Measurements from ENCODE around the gene PDE7B. TPM values are rescaled to one million over a fixed set of nuclear protein-coding genes. Genes with fewer than 3 reads are reported as not detected.

The PDE7B gene
- total and polyA plus RNA-seq, 2 of the 8 experiments (the other 6 are each of a cell fraction or from before 2014, with no cell fraction given): not detected

DNA sequence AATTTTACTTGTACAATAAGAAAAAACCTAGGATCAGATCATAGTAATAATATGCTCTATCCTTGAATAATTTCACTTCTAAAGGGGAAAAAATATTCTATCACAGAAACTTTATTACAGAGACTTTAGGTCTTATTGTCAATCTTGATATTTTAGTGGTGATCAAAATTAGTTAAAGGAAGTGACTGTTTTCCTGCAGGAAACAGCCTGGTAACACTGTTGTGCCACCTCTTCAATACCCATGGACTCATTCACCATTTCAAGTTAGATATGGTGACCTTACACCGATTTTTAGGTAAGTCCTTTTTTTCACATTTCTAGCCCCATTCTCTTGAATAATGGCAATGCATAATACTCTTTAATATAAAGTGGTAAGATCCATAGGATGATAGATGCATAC lies 299.5 kb downstream of the PDE7B start:
- H3K79me1 ChIP-seq (ENCODE audit: low read depth, low read length): no peaks in the 10 kb centered on the region
- no peak overlapping the region for H2BK12ac ChIP-seq (ENCODE audit: low read depth, low read length)
- no peaks in the 10 kb centered on the region; the same call in 1 of the 2 replicates for H3K23me2 ChIP-seq (ENCODE audit: low read depth, low read length)
- TF ChIP-seq EZH2 (IDR thresholded peaks at IDR 0.05; ENCODE audit: low read depth, low read length, severe bottlenecking): no peak
- no peak for TF ChIP-seq NRF1 (IDR thresholded peaks at IDR 0.05; ENCODE audit: low read depth, low read length)
- no peak for TF ChIP-seq PHF8 (conservative IDR thresholded peaks at IDR 0.05; ENCODE audit: low read depth, low read length)
- TF ChIP-seq ATF3 (IDR thresholded peaks at IDR 0.05; ENCODE audit: insufficient read depth, low read depth, low read length): no peak
- no peak for TF ChIP-seq KDM4A (IDR thresholded peaks at IDR 0.05; ENCODE audit: low read depth, low read length, severe bottlenecking)
- TF ChIP-seq MAFK (IDR thresholded peaks at IDR 0.05; ENCODE audit: low read depth, low read length): no peak
- TF ChIP-seq SIN3A (conservative IDR thresholded peaks at IDR 0.05 in 1 of 2, IDR thresholded peaks at IDR 0.05 in 1 of 2; ENCODE audit: low read depth in 1 of 2, low read length in 2 of 2): no peak
- TF ChIP-seq CEBPB (IDR thresholded peaks at IDR 0.05; ENCODE audit: low read depth, low read length): no peak
- TF ChIP-seq BCL11A (IDR thresholded peaks at IDR 0.05; ENCODE audit: low read depth in 2 of 2, low read length in 2 of 2): no peak
- no peak for TF ChIP-seq POLR2AphosphoS5 (IDR thresholded peaks at IDR 0.05; ENCODE audit: low read depth, low read length)
- no peak for TF ChIP-seq USF2 (IDR thresholded peaks at IDR 0.05; ENCODE audit: low read length)
- TF ChIP-seq SIRT6 (IDR thresholded peaks at IDR 0.05; ENCODE audit: low read length): no peak
- TF ChIP-seq CBX5 (IDR thresholded peaks at IDR 0.05; ENCODE audit: low read depth, low read length): no peak

More for the DNA sequence above, 299.5 kb downstream of the PDE7B start:
- no peak overlapping the region for H2BK15ac ChIP-seq (ENCODE audit: low read length)
- no peak overlapping the region for H3K27ac ChIP-seq (ENCODE audit: low read depth, low read length)
- H2BK120ac ChIP-seq (replicated peaks; ENCODE audit: low read depth, low read length): no peak overlapping the region
- H3K56ac ChIP-seq (replicated peaks; ENCODE audit: insufficient read length, low read depth, low read length): no peak overlapping the region
- no peak overlapping the region for H3K4me3 ChIP-seq (ENCODE audit: extremely low read depth in 1 of 4, insufficient read depth in 2 of 4, low read depth in 3 of 4, low read length in 4 of 4)
- H3K23ac ChIP-seq (ENCODE audit: insufficient read length): no peak overlapping the region
- H3K9me3 ChIP-seq (ENCODE audit: insufficient read depth in 2 of 2, low read depth in 1 of 2, low read length in 1 of 2): no peaks in the 10 kb centered on the region
- H3K18ac ChIP-seq (ENCODE audit: extremely low read depth, low read length): no peak overlapping the region
- H3K14ac ChIP-seq (ENCODE audit: insufficient read length): no peak overlapping the region
- H4K20me1 ChIP-seq (replicated peaks in 1 of 2; ENCODE audit: control insufficient read depth in 1 of 2, insufficient read depth in 2 of 2, low read length in 2 of 2): no peaks in the 10 kb centered on the region
- DNase-seq (ENCODE audit: low read depth in 1 of 2, low spot score in 2 of 2) (no peak), FAIRE-seq (no peak)
- no peak overlapping the region for H3K4me2 ChIP-seq (ENCODE audit: insufficient read depth in 1 of 2, low read depth in 2 of 2, low read length in 2 of 2)
- no peak overlapping the region for H3K9ac ChIP-seq (replicated peaks in 1 of 4; ENCODE audit: extremely low read depth in 1 of 4, low read depth in 3 of 4, low read length in 3 of 4)
- no peak overlapping the region for H4K91ac ChIP-seq (replicated peaks; ENCODE audit: insufficient read length, low read length)
- H2BK5ac ChIP-seq (ENCODE audit: low read depth, low read length): no peak overlapping the region
- no peaks in the 10 kb centered on the region for H3K36me3 ChIP-seq (ENCODE audit: control insufficient read depth in 2 of 4, insufficient read depth in 4 of 4, low read length in 3 of 4)
- H2AFZ ChIP-seq (ENCODE audit: low read length): no peak overlapping the region
- H4K8ac ChIP-seq (ENCODE audit: extremely low read depth, insufficient read depth, low read length): no peak overlapping the region
- H4K5ac ChIP-seq (ENCODE audit: insufficient read length, low read depth, low read length): no peak overlapping the region
- ChIA-PET CTCF (ENCODE audit: partially characterized antibody) (no interaction called here), POLR2A (ENCODE audit: partially characterized antibody) (no interaction called here)
- H2AK5ac ChIP-seq (ENCODE audit: low read depth, low read length): no peak overlapping the region
- no peak overlapping the region for H2BK20ac ChIP-seq (ENCODE audit: low read length)
- H3K27me3 ChIP-seq (replicated peaks in 1 of 4; ENCODE audit: control insufficient read depth in 3 of 4, extremely low read depth in 1 of 4, insufficient read depth in 3 of 4, low read length in 3 of 4): no peaks in the 10 kb centered on the region
- WGBS, 2 experiments (ENCODE audit: extremely low coverage in 1 of 2, insufficient coverage in 1 of 2, insufficient read length in 1 of 2, insufficient replicate concordance in 2 of 2, low coverage in 1 of 2, low lambda C conversion rate in 2 of 2, missing lambda C conversion rate in 1 of 2): 92% methylated on average over 1 of the region's 1 CpG; no CpG with 5 or more reads in 1 of the 2 experiments
- no peaks in the 10 kb centered on the region for H3K4me1 ChIP-seq (replicated peaks in 1 of 4; ENCODE audit: control insufficient read depth in 3 of 4, insufficient read depth in 4 of 4, low read length in 3 of 4)
- H3K4ac ChIP-seq (replicated peaks; ENCODE audit: insufficient read length, low read depth, low read length): no peak overlapping the region
- no peaks in the 10 kb centered on the region for H3K79me2 ChIP-seq (ENCODE audit: control insufficient read depth in 1 of 2, insufficient read depth in 2 of 2, low read length in 2 of 2)

All from H1 (cell line).